DND-41 (cell line): Measurements from ENCODE around the gene CCDC137.
"Not testable (repeated sequence)": the region's sequence is repeated elsewhere in the genome, so short reads cannot be mapped to it uniquely, and the experiment has no call there.

Experiments used
- ATAC-seq: fragments of 200-7000 bp; cut with Tn5 transposase; 3 replicates; pipeline ENCODE4 v1.9.1; 2021; ENCODE audit warnings: low read depth; ENCODE audit not compliant: insufficient read depth
- DNase-seq: peaks from one replicate; pipeline ENCODE4 v3.0.0-alpha.2; 2020
- H2AFZ ChIP-seq: 2 replicates; pipeline ENCODE4 v1.6.0; 2012; ENCODE audit warnings: low read depth, low read length
- H3K27ac ChIP-seq: 2 replicates; pipeline ENCODE4 v1.5.1; 2012; ENCODE audit warnings: low read length, inconsistent platforms
- H3K27me3 ChIP-seq: fragments of 200-600 bp; sonication (generic); 2 replicates; pipeline ENCODE4 v1.6.0; 2012; ENCODE audit warnings: low read length, mild to moderate bottlenecking, inconsistent platforms; ENCODE audit not compliant: insufficient read depth, poor library complexity
- H3K36me3 ChIP-seq: 2 replicates; pipeline ENCODE4 v1.5.1; 2012; ENCODE audit warnings: low read length, inconsistent platforms; ENCODE audit not compliant: insufficient read depth
- H3K4me1 ChIP-seq: 2 replicates; pipeline ENCODE4 v1.5.1; 2012; ENCODE audit warnings: mild to moderate bottlenecking, low read length; ENCODE audit not compliant: insufficient read depth
- H3K4me2 ChIP-seq: 2 replicates; pipeline ENCODE4 v1.6.0; 2012; ENCODE audit warnings: mild to moderate bottlenecking, moderate library complexity, low read length, inconsistent platforms; ENCODE audit not compliant: insufficient read depth
- H3K4me3 ChIP-seq, 2 experiments: fragments of 200-600 bp in 1 of 2; shearing (Covaris generic) in 1 of 2; 2 replicates each; pipeline ENCODE4 v1.5.1; 2012 to 2016; ENCODE audit warnings: inconsistent platforms in 2 of 2, low read length in 2 of 2, mild to moderate bottlenecking in 2 of 2, low read depth in 1 of 2, moderate library complexity in 1 of 2
- H3K79me2 ChIP-seq: 2 replicates; pipeline ENCODE4 v1.6.0; 2012; ENCODE audit warnings: low read length, inconsistent platforms; ENCODE audit not compliant: insufficient read depth
- H3K9ac ChIP-seq: 2 replicates; pipeline ENCODE4 v1.6.0; 2012; ENCODE audit warnings: low read depth, mild to moderate bottlenecking, inconsistent platforms, low read length, moderate library complexity
- H3K9me3 ChIP-seq: 2 replicates; pipeline ENCODE4 v1.5.1; 2012; ENCODE audit warnings: low read length, moderate library complexity, mild to moderate bottlenecking, inconsistent platforms; ENCODE audit not compliant: insufficient read depth, severe bottlenecking
- H4K20me1 ChIP-seq: 2 replicates; pipeline ENCODE4 v1.6.0; 2012; ENCODE audit warnings: low read length; ENCODE audit not compliant: insufficient read depth
- EZH2 ChIP-seq: IDR thresholded peaks from 3 replicates; pipeline ENCODE4 v1.6.1; 2012; ENCODE audit warnings: borderline replicate concordance, low read depth, mild to moderate bottlenecking, moderate library complexity, low read length, inconsistent platforms; ENCODE audit not compliant: severe bottlenecking
- TF ChIP-seq, protein P1 (sequence below): IDR thresholded peaks from 2 replicates; pipeline ENCODE4 v1.5.1; 2012; ENCODE audit warnings: borderline replicate concordance, low read length, moderate library complexity, mild to moderate bottlenecking; ENCODE audit not compliant: poor library complexity, severe bottlenecking; ENCODE audit errors: extremely low read depth

The CCDC137 gene

DNA sequence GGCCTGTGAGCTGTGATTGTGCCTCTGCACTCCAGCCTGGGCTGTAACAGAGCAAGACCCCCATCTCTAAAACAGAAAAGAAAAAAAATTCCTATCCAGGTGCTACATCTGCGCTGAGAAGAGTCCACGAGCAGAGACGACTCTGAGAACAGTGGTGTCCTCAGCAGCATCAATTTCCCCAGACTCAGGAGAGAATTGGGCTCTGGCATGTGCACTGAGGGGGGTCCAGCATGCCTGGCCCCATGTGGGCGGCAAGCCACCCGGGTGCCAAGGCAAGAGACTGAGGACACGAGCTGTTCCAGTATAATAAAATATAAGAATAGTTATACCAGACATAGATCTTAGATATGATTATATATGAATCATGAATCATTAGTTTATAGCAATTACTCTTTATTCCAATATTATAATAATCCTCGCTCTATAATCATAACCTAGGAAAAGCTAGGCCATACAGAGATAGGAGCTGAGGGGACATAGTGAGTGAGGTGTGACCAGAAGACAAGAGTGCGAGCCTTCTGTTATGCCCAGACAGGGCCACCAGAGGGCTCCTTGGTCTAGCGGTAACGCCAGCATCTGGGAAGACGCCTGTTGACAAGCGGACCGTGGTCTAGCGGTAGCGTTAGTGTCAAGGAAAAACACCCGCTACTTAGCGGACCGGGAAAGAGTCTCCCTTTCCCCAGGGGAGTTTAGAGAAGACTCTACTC lies 9.1 kb downstream of the CCDC137 start:
- H3K9me3 ChIP-seq, H3K4me2 ChIP-seq, H3K79me2 ChIP-seq, ATAC-seq, H3K27ac ChIP-seq, H3K4me3 ChIP-seq, H2AFZ ChIP-seq, H3K9ac ChIP-seq, H3K27me3 ChIP-seq, H3K4me1 ChIP-seq: not testable (repeated sequence)
- TF ChIP-seq, protein P1, sequence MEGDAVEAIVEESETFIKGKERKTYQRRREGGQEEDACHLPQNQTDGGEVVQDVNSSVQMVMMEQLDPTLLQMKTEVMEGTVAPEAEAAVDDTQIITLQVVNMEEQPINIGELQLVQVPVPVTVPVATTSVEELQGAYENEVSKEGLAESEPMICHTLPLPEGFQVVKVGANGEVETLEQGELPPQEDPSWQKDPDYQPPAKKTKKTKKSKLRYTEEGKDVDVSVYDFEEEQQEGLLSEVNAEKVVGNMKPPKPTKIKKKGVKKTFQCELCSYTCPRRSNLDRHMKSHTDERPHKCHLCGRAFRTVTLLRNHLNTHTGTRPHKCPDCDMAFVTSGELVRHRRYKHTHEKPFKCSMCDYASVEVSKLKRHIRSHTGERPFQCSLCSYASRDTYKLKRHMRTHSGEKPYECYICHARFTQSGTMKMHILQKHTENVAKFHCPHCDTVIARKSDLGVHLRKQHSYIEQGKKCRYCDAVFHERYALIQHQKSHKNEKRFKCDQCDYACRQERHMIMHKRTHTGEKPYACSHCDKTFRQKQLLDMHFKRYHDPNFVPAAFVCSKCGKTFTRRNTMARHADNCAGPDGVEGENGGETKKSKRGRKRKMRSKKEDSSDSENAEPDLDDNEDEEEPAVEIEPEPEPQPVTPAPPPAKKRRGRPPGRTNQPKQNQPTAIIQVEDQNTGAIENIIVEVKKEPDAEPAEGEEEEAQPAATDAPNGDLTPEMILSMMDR = peak; percentile 50
- H3K36me3 ChIP-seq = peaks cover 44% of the 10 kb centered on the region
- H4K20me1 ChIP-seq = peaks cover 13% of the 10 kb centered on the region; the same call in 1 of the 2 replicates
- peak; percentile 40 for DNase-seq

DNA sequence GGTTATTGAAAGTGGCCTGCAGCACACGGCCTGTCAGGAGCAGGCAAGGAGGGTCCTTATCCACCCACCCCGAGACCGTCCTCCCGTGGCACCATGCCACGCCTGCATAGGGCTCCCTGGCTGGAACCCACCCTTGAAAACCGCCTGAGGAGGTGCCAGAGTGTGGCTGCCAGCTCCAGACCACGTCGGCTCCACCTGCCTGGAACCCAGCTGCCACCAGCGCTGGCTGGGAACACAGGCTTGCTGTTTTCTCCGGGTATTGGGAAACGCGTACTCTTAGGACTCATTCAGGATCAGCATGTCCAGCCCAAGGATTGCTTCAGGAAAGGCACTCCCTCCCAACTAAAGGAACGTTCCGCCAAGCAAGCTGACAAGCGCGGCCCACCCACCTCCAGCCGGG lies 10.4 kb downstream of the CCDC137 start:
- Histone ChIP-seq H2AFZ (no peak overlapping the region), H3K4me3 (no peak overlapping the region), H3K4me1 (peaks cover 6% of the 10 kb centered on the region; the same call in 1 of the 2 replicates), H4K20me1 (peaks cover 18% of the 10 kb centered on the region; the same call in 1 of the 2 replicates), H3K4me2 (no peak overlapping the region), H3K27me3 (no peaks in the 10 kb centered on the region), H3K9ac (no peak overlapping the region), H3K36me3 (peaks cover 43% of the 10 kb centered on the region), H3K9me3 (no peaks in the 10 kb centered on the region), H3K27ac (no peak overlapping the region), H3K79me2 (peaks cover 15% of the 10 kb centered on the region)
- DNase-seq = no peak
- TF ChIP-seq EZH2 = no peak
- TF ChIP-seq, protein P1 = no peak
- ATAC-seq = 0 out of 3 replicates have a peak, but pooled peaks have one; percentile 12

DNA sequence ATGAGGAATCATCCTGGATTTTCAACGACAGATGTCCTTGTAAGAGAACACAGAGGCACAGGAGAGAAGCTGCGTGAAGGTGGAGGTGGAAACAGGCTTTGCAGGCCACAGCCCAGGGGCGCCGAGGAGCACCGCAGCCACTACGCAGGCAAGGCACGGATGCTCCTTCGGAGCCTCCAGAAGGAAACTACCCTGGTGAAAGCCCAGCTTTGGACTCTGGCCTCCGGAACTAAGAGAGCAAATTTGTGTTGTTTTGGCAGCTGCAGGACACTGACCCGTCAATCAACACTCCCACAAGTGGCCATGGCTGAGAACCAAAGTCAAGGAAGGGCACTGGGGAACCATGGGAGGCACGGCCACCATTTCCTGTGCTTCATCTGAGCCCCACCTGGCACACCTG lies 13.6 kb downstream of the CCDC137 start:
- DNase-seq (no peak), ATAC-seq (no peak)
- Histone ChIP-seq H3K4me2 (no peak overlapping the region), H4K20me1 (peaks cover 22% of the 10 kb centered on the region), H3K4me1 (peaks cover 26% of the 10 kb centered on the region), H3K9me3 (no peaks in the 10 kb centered on the region), H3K79me2 (peaks cover 45% of the 10 kb centered on the region), H3K27ac (no peak overlapping the region), H2AFZ (no peak overlapping the region), H3K36me3 (peaks cover 28% of the 10 kb centered on the region), H3K9ac (no peak overlapping the region), H3K4me3 (no peak overlapping the region), H3K27me3 (no peaks in the 10 kb centered on the region)
- TF ChIP-seq, protein P1 = no peak
- no peak for TF ChIP-seq EZH2
